Stimulated activated CD4-positive, alpha-beta T cell treated with anti-CD3 and anti-CD28 coated beads, Interleukin-1b, Interleukin-23, amount 100 ng/mL, for 1 hour (primary cell): ENCODE data around the gene PLA2G3.
"Not testable (repeated sequence)": the region's sequence is repeated elsewhere in the genome, so short reads cannot be mapped to it uniquely, and the experiment has no call there.

Experiments used
- DNase-seq, 2 donors: peaks; one replicate each; pipeline ENCODE4 v3.0.0-alpha.2; 2020; ENCODE audit warnings: low read depth in 2 of 2

The PLA2G3 gene

GRCh38 chr22:31139866-31140716 is at the start of gene PLA2G3:
TSS of gene PLA2G3 (minus strand) at chr22:31140508. CDS start at chr22:31140354, 154 bp downstream.
- no peak for DNase-seq

- DNase-seq = no peak
Measured at GRCh38 chr22:31187627-31188026, 47.3 kb upstream of the PLA2G3 start.

GRCh38 chr22:31185056-31185455 is 44.7 kb upstream of the PLA2G3 start:
- no peak for DNase-seq

GRCh38 chr22:31184015-31184414 is 43.7 kb upstream of the PLA2G3 start:
- no peak for DNase-seq

GRCh38 chr22:31179345-31179744 is 39.0 kb upstream of the PLA2G3 start:
- no peak for DNase-seq

- no peak for DNase-seq
Measured at GRCh38 chr22:31178859-31179258, 38.6 kb upstream of the PLA2G3 start.

- DNase-seq = no peak
Measured at GRCh38 chr22:31177420-31178162, 37.3 kb upstream of the PLA2G3 start.

GRCh38 chr22:31176923-31177322 is 36.6 kb upstream of the PLA2G3 start:
- DNase-seq = no peak

GRCh38 chr22:31173386-31174145 is 33.3 kb upstream of the PLA2G3 start:
- DNase-seq = no peak

GRCh38 chr22:31171734-31172133 is 31.4 kb upstream of the PLA2G3 start:
- DNase-seq = not testable (repeated sequence)

- DNase-seq = no peak
Measured at GRCh38 chr22:31170971-31171370, 30.7 kb upstream of the PLA2G3 start.

GRCh38 chr22:31162015-31162765 is 21.9 kb upstream of the PLA2G3 start:
- DNase-seq = no peak

- DNase-seq = no peak
Measured at GRCh38 chr22:31161386-31161785, 21.1 kb upstream of the PLA2G3 start.

- no peak for DNase-seq
Measured at GRCh38 chr22:31160328-31160978, 20.1 kb upstream of the PLA2G3 start.

- no peak for DNase-seq
Measured at GRCh38 chr22:31155422-31155821, 15.1 kb upstream of the PLA2G3 start.

GRCh38 chr22:31154975-31155374 is 14.7 kb upstream of the PLA2G3 start:
- DNase-seq = no peak

GRCh38 chr22:31153357-31153756 is 13.0 kb upstream of the PLA2G3 start:
- DNase-seq = no peak

- DNase-seq = no peak
Measured at GRCh38 chr22:31151872-31152271, 11.6 kb upstream of the PLA2G3 start.

- no peak for DNase-seq
Measured at GRCh38 chr22:31150615-31151014, 10.3 kb upstream of the PLA2G3 start.

- DNase-seq = no peak
Measured at GRCh38 chr22:31148953-31149627, 8.8 kb upstream of the PLA2G3 start.
